B cell (primary cell): ENCODE results near the gene CAPN5. TPM values are rescaled to one million over a fixed set of nuclear protein-coding genes. Genes with fewer than 3 reads are reported as not detected.

ENCODE experiments used
- ATAC-seq: fragments of 200-7000 bp; cut with Tn5 transposase; one replicate; pipeline ENCODE4 v1.10.0; 2021; ENCODE audit warnings: low read depth, mild to moderate bottlenecking, moderate number of reproducible peaks, moderate library complexity
- CTCF ChIA-PET: fragments of 350-600 bp; sonication (Branson Sonifier 250); formaldehyde crosslinking; loops from one replicate; lab custom pipeline; 2021; ENCODE audit warnings: antibody characterized with exemption, inconsistent platforms; lab: Charles Lee
- POLR2A ChIA-PET: fragments of 350-600 bp; sonication (Branson Sonifier 250); formaldehyde crosslinking; loops from one replicate; lab custom pipeline; 2021; ENCODE audit warnings: antibody characterized with exemption; lab: Charles Lee
- DNase-seq: peaks from one replicate; pipeline ENCODE4 v3.0.0; 2013
- H2AFZ ChIP-seq: 2 replicates; pipeline ENCODE4 v1.6.1; 2012; ENCODE audit warnings: mild to moderate bottlenecking, low read depth, low read length; ENCODE audit not compliant: insufficient read depth, poor library complexity, severe bottlenecking
- H3K27ac ChIP-seq, 2 donors: 1 replicate in 1 of 2; 2 replicates in 1 of 2; pipeline ENCODE4 v1.5.1; 2012 to 2013; ENCODE audit warnings: low read length in 2 of 2, mild to moderate bottlenecking in 2 of 2, moderate library complexity in 1 of 2
- H3K27me3 ChIP-seq, 4 experiments: fragments of 200-600 bp in 1 of 4; sonication (generic) in 1 of 4; replicated peaks in 1 of 4; 1 replicate in 2 of 4; 2 replicates in 2 of 4; pipeline versions ENCODE4 v1.6.1 to v1.7.0; 2013 to 2016; ENCODE audit warnings: low read length in 3 of 4, mild to moderate bottlenecking in 2 of 4, mixed read lengths in 1 of 4, moderate library complexity in 1 of 4; ENCODE audit not compliant: insufficient read depth in 4 of 4, control insufficient read depth in 3 of 4; ENCODE audit errors: control extremely low read depth in 1 of 4
- H3K36me3 ChIP-seq, 2 experiments: replicated peaks in 1 of 2; 1 replicate in 1 of 2; 2 replicates in 1 of 2; pipeline versions ENCODE4 v1.6.1 to v1.7.1; 2013; ENCODE audit warnings: low read length in 1 of 2; ENCODE audit not compliant: insufficient read depth in 2 of 2, control insufficient read depth in 1 of 2; ENCODE audit errors: control extremely low read depth in 1 of 2, extremely low read depth in 1 of 2
- H3K4me1 ChIP-seq, 2 donors: fragments of 200-600 bp in 1 of 2; sonication (generic) in 1 of 2; 1 replicate in 1 of 2; 2 replicates in 1 of 2; pipeline versions ENCODE4 v1.5.1 to v1.6.1; 2013 to 2017; ENCODE audit warnings: low read length in 2 of 2; ENCODE audit not compliant: control insufficient read depth in 2 of 2, insufficient read depth in 2 of 2
- H3K4me2 ChIP-seq: replicated peaks from 2 replicates; pipeline ENCODE3; 2012; ENCODE audit warnings: mild to moderate bottlenecking, low read depth, low read length; ENCODE audit not compliant: poor library complexity, severe bottlenecking
- H3K4me3 ChIP-seq, 5 experiments: fragments of 200-600 bp in 1 of 5; sonication (generic) in 1 of 5; 1 replicate in 3 of 5; 2 replicates in 2 of 5; pipeline versions ENCODE4 v1.5.1 to v1.7.0; 2011 to 2016; ENCODE audit warnings: low read length in 4 of 5, mild to moderate bottlenecking in 4 of 5, low read depth in 2 of 5, control low read depth in 1 of 5, moderate library complexity in 1 of 5; ENCODE audit not compliant: insufficient read depth in 1 of 5; ENCODE audit errors: control extremely low read depth in 1 of 5, extremely low read depth in 1 of 5
- H3K79me2 ChIP-seq: fragments of 200-600 bp; sonication (generic); one replicate; pipeline ENCODE4 v1.6.0; 2016; ENCODE audit warnings: low read length; ENCODE audit not compliant: control insufficient read depth, insufficient read depth
- H3K9ac ChIP-seq: fragments of 200-600 bp; sonication (generic); 2 replicates; pipeline ENCODE4 v1.6.1; 2017; ENCODE audit warnings: mild to moderate bottlenecking, low read length, moderate library complexity
- H3K9me3 ChIP-seq, 3 donors: one replicate each; pipeline versions ENCODE4 v1.6.1 to v1.7.1; 2013; ENCODE audit warnings: low read length in 2 of 3; ENCODE audit not compliant: control insufficient read depth in 2 of 3, insufficient read depth in 1 of 3; ENCODE audit errors: control extremely low read depth in 1 of 3
- H4K20me1 ChIP-seq: 2 replicates; pipeline ENCODE4 v1.6.0; 2012; ENCODE audit warnings: mild to moderate bottlenecking, low read length; ENCODE audit not compliant: insufficient read depth, control insufficient read depth, poor library complexity, severe bottlenecking
- H3K27ac Mint-ChIP-seq: one replicate; pipeline ENCODE4 v1.8.0; 2021; ENCODE audit warnings: mixed read lengths
- H3K27me3 Mint-ChIP-seq: one replicate; pipeline ENCODE4 v1.8.0; 2021; ENCODE audit warnings: mixed read lengths
- H3K4me1 Mint-ChIP-seq: one replicate; pipeline ENCODE4 v1.8.0; 2021; ENCODE audit warnings: mixed read lengths
- H3K4me3 Mint-ChIP-seq: one replicate; pipeline ENCODE4 v1.8.0; 2021; ENCODE audit warnings: mixed read lengths
- H3K9me3 Mint-ChIP-seq: one replicate; pipeline ENCODE4 v1.8.0; 2022; ENCODE audit warnings: mixed read lengths; ENCODE audit not compliant: insufficient read depth
- EZH2 ChIP-seq: IDR thresholded peaks from 2 replicates; pipeline ENCODE4 v1.6.1; 2012; ENCODE audit warnings: borderline replicate concordance, low read depth, mild to moderate bottlenecking, moderate library complexity, low read length; ENCODE audit not compliant: insufficient read depth, poor library complexity, severe bottlenecking
- WGBS: methylation state at CpG from one replicate; pipeline ENCODE4 v1.1.5; 2013; ENCODE audit warnings: missing lambda C conversion rate; ENCODE audit not compliant: insufficient coverage; 5-methylcytosine and 5-hydroxymethylcytosine counted together
- intact Hi-C: fragments of 100-400 bp; cut with micrococcal nuclease; formaldehyde crosslinking; loops from one replicate; pipeline ENCODE4 v1.10.0; 2022
- polyA plus RNA-seq: library from polyadenylated mRNA; depleted of rRNA; stranded (reverse); fragments of >200 nt; gene quantifications from 2 replicates; pipeline ENCODE4 v1.2.3, GENCODE V29; 2012
- total RNA-seq, 2 donors: library from RNA; stranded (reverse); fragments of 120-200 nt in 1 of 2; gene quantifications; 1 replicate in 1 of 2; 2 replicates in 1 of 2; pipeline versions ENCODE4 v1.2.3 to v1.2.4, GENCODE V29; 2013 to 2022
- TF ChIP-seq, protein P1 (sequence below): fragments of 200-600 bp; IDR thresholded peaks from one replicate; pipeline ENCODE4 v1.8.0; 2022; ENCODE audit warnings: antibody characterized with exemption, mild to moderate bottlenecking

The CAPN5 gene
- total and polyA plus RNA-seq, 2 donors (not counting 1 experiment from before 2014, with no cell fraction given) = 0.74 to 0.78 TPM

DNA sequence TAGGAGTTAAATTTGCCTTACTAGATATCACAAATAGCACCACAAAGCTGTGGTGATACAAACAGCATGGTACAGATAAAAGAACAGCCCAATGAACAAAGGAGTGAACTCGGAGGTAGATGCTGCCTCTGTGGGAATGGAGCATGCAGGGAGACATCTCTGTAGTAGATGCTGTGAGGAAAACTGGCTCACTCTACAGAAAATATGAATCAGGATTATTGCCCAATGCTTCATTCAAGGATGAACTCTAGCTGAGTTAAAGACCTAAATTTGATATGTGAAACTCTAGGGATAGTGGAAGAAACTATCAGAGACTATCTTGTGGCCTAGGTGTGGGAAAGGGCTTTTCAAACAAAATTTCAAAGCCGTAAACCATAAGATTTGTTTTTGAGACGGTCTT, 15.3 kb upstream of the CAPN5 start:
- POLR2A ChIA-PET = no interaction called here
- intact Hi-C loops = no loop called here

GRCh38 chr11:77052518-77052917, 14.3 kb upstream of the CAPN5 start:
- H3K9ac ChIP-seq = no peak overlapping the region
- ATAC-seq (no peak), DNase-seq (no peak)
- H2AFZ ChIP-seq = no peak overlapping the region
- TF ChIP-seq EZH2 = no peak
- TF ChIP-seq, protein P1, sequence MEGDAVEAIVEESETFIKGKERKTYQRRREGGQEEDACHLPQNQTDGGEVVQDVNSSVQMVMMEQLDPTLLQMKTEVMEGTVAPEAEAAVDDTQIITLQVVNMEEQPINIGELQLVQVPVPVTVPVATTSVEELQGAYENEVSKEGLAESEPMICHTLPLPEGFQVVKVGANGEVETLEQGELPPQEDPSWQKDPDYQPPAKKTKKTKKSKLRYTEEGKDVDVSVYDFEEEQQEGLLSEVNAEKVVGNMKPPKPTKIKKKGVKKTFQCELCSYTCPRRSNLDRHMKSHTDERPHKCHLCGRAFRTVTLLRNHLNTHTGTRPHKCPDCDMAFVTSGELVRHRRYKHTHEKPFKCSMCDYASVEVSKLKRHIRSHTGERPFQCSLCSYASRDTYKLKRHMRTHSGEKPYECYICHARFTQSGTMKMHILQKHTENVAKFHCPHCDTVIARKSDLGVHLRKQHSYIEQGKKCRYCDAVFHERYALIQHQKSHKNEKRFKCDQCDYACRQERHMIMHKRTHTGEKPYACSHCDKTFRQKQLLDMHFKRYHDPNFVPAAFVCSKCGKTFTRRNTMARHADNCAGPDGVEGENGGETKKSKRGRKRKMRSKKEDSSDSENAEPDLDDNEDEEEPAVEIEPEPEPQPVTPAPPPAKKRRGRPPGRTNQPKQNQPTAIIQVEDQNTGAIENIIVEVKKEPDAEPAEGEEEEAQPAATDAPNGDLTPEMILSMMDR = no peak
- H3K4me3 Mint-ChIP-seq = no peak overlapping the region
- no peak overlapping the region for H3K27ac ChIP-seq
- POLR2A ChIA-PET = no interaction called here
- intact Hi-C loops = no loop called here
- no peaks in the 10 kb centered on the region for H3K36me3 ChIP-seq
- peaks cover 0 to 19% (median 10%) of the 10 kb centered on the region in 3 donors for H3K9me3 ChIP-seq
- peaks cover 3% of the 10 kb centered on the region for H3K9me3 Mint-ChIP-seq
- H3K4me1 Mint-ChIP-seq = peaks cover 1% of the 10 kb centered on the region
- 89% methylated on average over 5 of the region's 7 CpGs for WGBS
- H3K27me3 ChIP-seq = peaks cover 0 to 7% (median 0%) of the 10 kb centered on the region in 4 experiments
- no peak overlapping the region for H3K27ac Mint-ChIP-seq
- H3K4me1 ChIP-seq = peaks cover 0 to under 1% of the 10 kb centered on the region in 2 donors
- H4K20me1 ChIP-seq = no peaks in the 10 kb centered on the region
- H3K79me2 ChIP-seq = no peaks in the 10 kb centered on the region
- no peak overlapping the region for H3K4me2 ChIP-seq
- CTCF ChIA-PET = interaction anchor here (6.3 kb wide), 1 partner anchor 38 kb away, joined by 73 read pairs; no protein-coding TSS in a partner anchor
- peaks cover 1% of the 10 kb centered on the region for H3K27me3 Mint-ChIP-seq
- no peak overlapping the region for H3K4me3 ChIP-seq

More for the DNA sequence above, 15.3 kb upstream of the CAPN5 start:
- H4K20me1 ChIP-seq = no peaks in the 10 kb centered on the region
- DNase-seq (no peak), ATAC-seq (no peak)
- H3K4me1 Mint-ChIP-seq = peaks cover 7% of the 10 kb centered on the region
- no peaks in the 10 kb centered on the region for H3K9me3 Mint-ChIP-seq
- H3K79me2 ChIP-seq = no peaks in the 10 kb centered on the region
- CTCF ChIA-PET = interaction anchor here (1.1 to 6.3 kb wide), 3 partner anchors 11 to 39 kb away, joined by 3 to 73 read pairs (median 4); no protein-coding TSS in a partner anchor
- WGBS = 95% methylated on average over 2 of the region's 3 CpGs
- no peak overlapping the region for H3K27ac ChIP-seq
- H3K27me3 ChIP-seq = peaks cover 0 to 7% (median 0%) of the 10 kb centered on the region in 4 experiments
- H3K27me3 Mint-ChIP-seq = peaks cover 4% of the 10 kb centered on the region
- peaks cover 0 to 10% (median 3%) of the 10 kb centered on the region in 3 donors for H3K9me3 ChIP-seq
- no peak overlapping the region for H3K4me2 ChIP-seq
- peaks cover 5 to 7% of the 10 kb centered on the region in 2 donors for H3K4me1 ChIP-seq
- no peak overlapping the region for H3K4me3 Mint-ChIP-seq
- no peaks in the 10 kb centered on the region for H3K36me3 ChIP-seq
- no peak overlapping the region for H3K4me3 ChIP-seq
- TF ChIP-seq, protein P1 = no peak
- TF ChIP-seq EZH2 = no peak
- H3K9ac ChIP-seq = no peak overlapping the region
- no peak overlapping the region for H3K27ac Mint-ChIP-seq
- no peak overlapping the region for H2AFZ ChIP-seq
